Measurements from ENCODE around the gene XBP1. TPM values are rescaled to one million over a fixed set of nuclear protein-coding genes. Genes with fewer than 3 reads are reported as not detected.

The XBP1 gene
- total and polyA plus RNA-seq, 2 of the 13 experiments (the other 11 are each of a cell fraction or from before 2014, with no cell fraction given) = 416 to 427 TPM

GRCh38 chr22:28808716-28809355 lies 8.5 kb upstream of the XBP1 start (continued):
- TF ChIP-seq POLR2G (IDR thresholded peaks at IDR 0.05; ENCODE audit: low read depth, low read length) (peak; percentile 48; the same call in 1 of the 2 replicates), ZNF280D (CRISPR knock-in tag; IDR thresholded peaks at IDR 0.05) (no peak), CENPBD1 (CRISPR knock-in tag; IDR thresholded peaks at IDR 0.05; ENCODE audit: borderline replicate concordance, low read depth) (no peak), CREB1 (IDR thresholded peaks at IDR 0.05) (no peak), CREB1 (CRISPR knock-in tag; IDR thresholded peaks at IDR 0.05) (0 out of 2 replicates have a peak, but pooled peaks have one; percentile 52), RARA (CRISPR knock-in tag; IDR thresholded peaks at IDR 0.05) (peak; percentile 66), HNF4G (IDR thresholded peaks at IDR 0.05; ENCODE audit: borderline replicate concordance, low read depth, low read length) (peak; percentile 85; the same call in 1 of the 2 replicates), HNF4G (CRISPR knock-in tag; IDR thresholded peaks at IDR 0.05; ENCODE audit: borderline replicate concordance, low read depth) (no peak), PATZ1 (CRISPR knock-in tag; IDR thresholded peaks at IDR 0.05) (peak; percentile 96), ZNF430 (CRISPR knock-in tag; IDR thresholded peaks at IDR 0.05) (0 out of 2 replicates have a peak, but pooled peaks have one; percentile 45), MED13 (CRISPR knock-in tag; IDR thresholded peaks at IDR 0.05) (peak; percentile 97), ZBTB37 (CRISPR knock-in tag; IDR thresholded peaks at IDR 0.05) (0 out of 2 replicates have a peak, but pooled peaks have one; percentile 43), HIVEP1 (CRISPR knock-in tag; IDR thresholded peaks at IDR 0.05) (no peak), SPEN (CRISPR knock-in tag; IDR thresholded peaks at IDR 0.05; ENCODE audit: low read depth) (peak; percentile 23; the same call in 1 of the 2 replicates), THRA (CRISPR knock-in tag; IDR thresholded peaks at IDR 0.05; ENCODE audit: borderline replicate concordance) (peak; percentile 72; the same call in 1 of the 2 replicates), FLYWCH1 (CRISPR knock-in tag; IDR thresholded peaks at IDR 0.05) (no peak), GFI1 (CRISPR knock-in tag; IDR thresholded peaks at IDR 0.05; ENCODE audit: borderline replicate concordance) (0 out of 2 replicates have a peak, but pooled peaks have one; percentile 32), FOXA3 (CRISPR knock-in tag; IDR thresholded peaks at IDR 0.05) (peak; percentile 92)

All from HepG2 (cell line).